DMS153 treated with DMSO at 0.1 percent for 48 hours (cell line): ENCODE data around the gene SSX2IP.
"Not testable (repeated sequence)": the region's sequence is repeated elsewhere in the genome, so short reads cannot be mapped to it uniquely, and the experiment has no call there.

Experiments
- DNase-seq: peaks from one replicate; lab custom pipeline; 2025; ENCODE audit not compliant: unreplicated experiment; lab: John Stamatoyannopoulos, UW

SSX2IP gene

GRCh38 chr1:84682047-84682446, 8.2 kb downstream of the SSX2IP start:
- DNase-seq: no peak

- DNase-seq: no peak
Measured at GRCh38 chr1:84677415-84678099, 12.7 kb downstream of the SSX2IP start.

- no peak for DNase-seq
Measured at GRCh38 chr1:84675631-84676030, 14.6 kb downstream of the SSX2IP start.

- no peak for DNase-seq
Measured at GRCh38 chr1:84675106-84675505, 15.2 kb downstream of the SSX2IP start.

- DNase-seq: no peak
Measured at GRCh38 chr1:84674705-84675104, 15.6 kb downstream of the SSX2IP start.

- DNase-seq: no peak
Measured at GRCh38 chr1:84674021-84674420, 16.2 kb downstream of the SSX2IP start.

GRCh38 chr1:84672080-84672854, 18.0 kb downstream of the SSX2IP start:
- no peak for DNase-seq

GRCh38 chr1:84669831-84670230, 20.4 kb downstream of the SSX2IP start:
- DNase-seq: no peak

GRCh38 chr1:84668185-84668584, 22.1 kb downstream of the SSX2IP start:
- peak; percentile 16 for DNase-seq

GRCh38 chr1:84665703-84666317, 24.5 kb downstream of the SSX2IP start:
- no peak for DNase-seq

GRCh38 chr1:84653130-84653677, 37.1 kb downstream of the SSX2IP start:
- no peak for DNase-seq

GRCh38 chr1:84644472-84644871, 45.8 kb downstream of the SSX2IP start:
- no peak for DNase-seq

- DNase-seq: no peak
Measured at GRCh38 chr1:84643183-84643582, 47.1 kb downstream of the SSX2IP start.

GRCh38 chr1:84642774-84643173, 47.5 kb downstream of the SSX2IP start:
- no peak for DNase-seq

- DNase-seq: not testable (repeated sequence)
Measured at GRCh38 chr1:84639731-84640130, 50.5 kb downstream of the SSX2IP start.

- DNase-seq: no peak
Measured at GRCh38 chr1:84635429-84635828, 54.8 kb downstream of the SSX2IP start.

GRCh38 chr1:84634536-84635205, 55.6 kb downstream of the SSX2IP start:
- no peak for DNase-seq

GRCh38 chr1:84632673-84633434, 57.4 kb downstream of the SSX2IP start:
- DNase-seq: no peak

- DNase-seq: no peak
Measured at GRCh38 chr1:84632137-84632536, 58.1 kb downstream of the SSX2IP start.

- DNase-seq: no peak
Measured at GRCh38 chr1:84624876-84625275, 65.4 kb downstream of the SSX2IP start.

- no peak for DNase-seq
Measured at GRCh38 chr1:84621553-84621952, 68.7 kb downstream of the SSX2IP start.
